Tibial nerve (tissue), 4 donors: ENCODE results near the gene KRTAP5-11. TPM values are rescaled to one million over a fixed set of nuclear protein-coding genes. Genes with fewer than 3 reads are reported as not detected.

Experiments
- DNase-seq, 2 donors: peaks; one replicate each; pipeline ENCODE4 v3.0.0-alpha.2; 2019; ENCODE audit warnings: low spot score in 2 of 2
- H3K27ac ChIP-seq, 4 donors: fragments of 200-600 bp; sonication (generic) in 3 of 4; one replicate each; pipeline ENCODE4 v1.5.1; 2017 to 2019; ENCODE audit warnings: mild to moderate bottlenecking in 1 of 4
- H3K27me3 ChIP-seq, 2 donors: fragments of 200-600 bp; sonication (generic) in 1 of 2; one replicate each; pipeline versions ENCODE4 v1.5.1 to v1.6.0; 2017 to 2019
- H3K36me3 ChIP-seq, 3 donors: fragments of 200-600 bp; sonication (generic); one replicate each; pipeline ENCODE4 v1.5.1; 2018 to 2019
- H3K4me1 ChIP-seq, 4 donors: fragments of 200-600 bp; sonication (generic) in 3 of 4; one replicate each; pipeline ENCODE4 v1.5.1; 2017 to 2019
- H3K4me3 ChIP-seq, 4 donors: fragments of 200-600 bp; sonication (generic) in 3 of 4; one replicate each; pipeline ENCODE4 v1.5.1; 2017 to 2019; ENCODE audit warnings: mild to moderate bottlenecking in 1 of 4, moderate library complexity in 1 of 4
- H3K9me3 ChIP-seq, 4 donors: fragments of 200-600 bp; sonication (generic) in 3 of 4; one replicate each; pipeline ENCODE4 v1.5.1; 2017 to 2019
- CTCF ChIP-seq, 5 experiments: fragments of 200-600 bp in 3 of 5; fragments of 450-650 bp in 2 of 5; sonication (generic) in 3 of 5; IDR thresholded peaks; one replicate each; pipeline ENCODE4 v1.5.1; 2016 to 2019; ENCODE audit warnings: antibody characterized with exemption in 5 of 5, mild to moderate bottlenecking in 3 of 5, moderate library complexity in 2 of 5
- EP300 ChIP-seq, 2 donors: sonication (generic); formaldehyde crosslinking; IDR thresholded peaks; one replicate each; pipeline ENCODE4 v1.6.1; 2017; ENCODE audit warnings: antibody characterized with exemption in 2 of 2, mild to moderate bottlenecking in 1 of 2
- POLR2A ChIP-seq, 2 donors: fragments of 450-650 bp; IDR thresholded peaks; one replicate each; pipeline ENCODE4 v1.6.1; 2017; ENCODE audit warnings: antibody characterized with exemption in 2 of 2, mild to moderate bottlenecking in 2 of 2, moderate library complexity in 2 of 2
- WGBS, 2 donors: methylation state at CpG; one replicate each; pipeline ENCODE4 v1.1.5; 2018; 5-methylcytosine and 5-hydroxymethylcytosine counted together
- total RNA-seq, 4 donors: library from RNA; depleted of rRNA; stranded (reverse); fragments of >200 nt; gene quantifications; one replicate each; pipeline ENCODE4 v1.1.0, GENCODE V29; 2016

Gene KRTAP5-11
- total RNA-seq, 4 donors from 2014 or later, result not detected

DNA sequence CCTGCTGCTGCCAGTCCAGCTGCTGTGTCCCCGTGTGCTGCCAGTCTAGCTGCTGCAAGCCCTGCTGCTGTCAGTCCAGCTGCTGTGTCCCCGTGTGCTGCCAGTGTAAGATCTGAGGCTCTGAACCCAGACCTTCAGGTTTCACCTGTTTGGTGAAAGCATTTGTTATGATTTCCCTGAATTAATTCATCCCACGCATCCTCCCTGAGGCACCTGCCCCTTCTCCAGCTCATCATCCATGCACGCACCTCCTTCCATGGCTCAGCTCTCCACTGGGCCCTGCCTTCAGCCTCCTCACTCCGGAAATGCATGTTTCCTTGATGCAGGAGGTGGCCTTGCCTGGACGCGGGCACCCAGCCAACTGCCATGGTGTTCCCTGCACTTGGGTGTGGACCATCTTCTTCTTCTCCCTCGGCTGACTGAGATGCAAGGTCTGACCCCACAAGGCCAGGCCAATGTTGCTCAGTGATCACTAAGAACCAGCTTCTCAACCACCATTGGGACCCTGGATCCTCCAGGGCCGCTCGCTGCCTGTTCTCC is 16.5 kb downstream of the KRTAP5-11 start:
- no peak overlapping the region for H3K4me3 ChIP-seq
- no peaks in the 10 kb centered on the region for H3K27me3 ChIP-seq
- no peaks in the 10 kb centered on the region for H3K36me3 ChIP-seq
- no peak for DNase-seq
- H3K9me3 ChIP-seq, result peaks cover 0 to under 1% (median 0%) of the 10 kb centered on the region in 4 donors
- TF ChIP-seq POLR2A (IDR thresholded peaks at IDR 0.05) (no peak), CTCF (IDR thresholded peaks at IDR 0.05) (no peak), EP300 (IDR thresholded peaks at IDR 0.05) (no peak)
- H3K4me1 ChIP-seq, result no peaks in the 10 kb centered on the region
- 70 to 81% methylated on average over 9 to 10 of the region's 10 CpGs for WGBS, 2 donors
- H3K27ac ChIP-seq, result no peak overlapping the region

DNA sequence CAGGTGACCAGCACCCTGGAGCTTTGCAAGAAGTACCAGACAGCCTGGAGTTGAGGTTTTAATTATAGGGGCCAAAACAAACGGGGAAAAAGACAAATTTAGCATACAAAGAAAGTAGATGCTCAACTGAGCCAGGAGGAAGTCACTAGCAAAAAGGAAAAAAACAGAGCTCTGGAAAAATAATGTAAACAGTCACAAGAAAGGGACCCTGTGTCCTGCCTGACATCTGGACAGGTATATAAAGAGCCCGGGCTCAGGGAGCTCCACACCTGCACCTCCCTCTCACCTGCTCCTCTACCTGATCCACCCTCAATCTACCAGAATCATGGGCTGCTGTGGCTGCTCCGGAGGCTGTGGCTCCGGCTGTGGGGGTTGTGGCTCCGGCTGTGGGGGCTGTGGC is 17.4 kb downstream of the KRTAP5-11 start, which contains the start of gene KRTAP5-10:
TSS of gene KRTAP5-10 (plus strand) at position 301 of the 400 bp plus-strand sequence. CDS start at position 326, 25 bp downstream.
- TF ChIP-seq EP300 (IDR thresholded peaks at IDR 0.05) (no peak), CTCF (IDR thresholded peaks at IDR 0.05) (no peak), POLR2A (IDR thresholded peaks at IDR 0.05) (no peak)
- no peaks in the 10 kb centered on the region for H3K36me3 ChIP-seq
- no peak within 1 kb of the TSS for H3K4me3 ChIP-seq
- H3K4me1 ChIP-seq, result no peaks in the 10 kb centered on the region
- H3K27me3 ChIP-seq, result no peaks in the 10 kb centered on the region
- no peak within 1 kb of the TSS for H3K27ac ChIP-seq
- WGBS, 2 donors, result 34 to 60% methylated on average over 2 to 4 of the region's 5 CpGs
- no peak for DNase-seq
- H3K9me3 ChIP-seq, result peaks cover 0 to 9% (median 0%) of the 10 kb centered on the region in 4 donors

GRCh38 chr11:71564430-71564829 is 18.2 kb downstream of the KRTAP5-11 start:
- DNase-seq, result no peak
- TF ChIP-seq POLR2A (IDR thresholded peaks at IDR 0.05), result no peak
- TF ChIP-seq CTCF (IDR thresholded peaks at IDR 0.05), result no peak
- TF ChIP-seq EP300 (IDR thresholded peaks at IDR 0.05), result no peak
- no peak overlapping the region for H3K27ac ChIP-seq
- no peaks in the 10 kb centered on the region for H3K4me1 ChIP-seq
- H3K27me3 ChIP-seq, result no peaks in the 10 kb centered on the region
- 76 to 83% methylated on average over 3 to 4 of the region's 4 CpGs for WGBS, 2 donors
- no peaks in the 10 kb centered on the region for H3K36me3 ChIP-seq
- peaks cover 0 to 9% (median 0%) of the 10 kb centered on the region in 4 donors for H3K9me3 ChIP-seq
- no peak overlapping the region for H3K4me3 ChIP-seq

DNA sequence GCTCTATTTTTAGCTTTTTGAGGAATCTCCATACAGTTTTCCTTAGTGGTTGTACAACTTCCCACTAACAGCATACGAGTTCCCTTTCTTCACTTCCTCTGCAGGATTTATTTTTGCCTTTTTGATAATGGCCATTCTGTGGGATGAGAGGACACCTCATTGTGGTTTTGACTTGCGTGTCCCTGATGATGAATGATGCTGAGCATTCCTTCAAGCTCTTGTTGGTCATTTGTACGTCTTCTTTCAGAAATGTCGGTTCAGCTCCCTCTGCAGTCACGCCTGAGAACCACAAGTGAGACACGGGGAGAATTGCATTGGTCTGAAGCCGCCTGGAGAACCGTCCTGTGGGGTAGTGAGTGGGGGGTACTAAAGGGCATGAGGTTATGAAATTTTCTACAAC is 19.3 kb downstream of the KRTAP5-11 start:
- Histone ChIP-seq H3K27ac (no peak overlapping the region), H3K9me3 (peaks cover 0 to 9% (median 0%) of the 10 kb centered on the region in 4 donors), H3K27me3 (no peaks in the 10 kb centered on the region), H3K4me3 (no peak overlapping the region), H3K4me1 (no peaks in the 10 kb centered on the region), H3K36me3 (no peaks in the 10 kb centered on the region)
- 18 to 22% methylated on average over 8 of the region's 8 CpGs for WGBS, 2 donors
- DNase-seq, result no peak
- no peak for TF ChIP-seq POLR2A (IDR thresholded peaks at IDR 0.05)
- no peak for TF ChIP-seq EP300 (IDR thresholded peaks at IDR 0.05)
- TF ChIP-seq CTCF (IDR thresholded peaks at IDR 0.05), result no peak

GRCh38 chr11:71562120-71562519 is 20.6 kb downstream of the KRTAP5-11 start:
- Histone ChIP-seq H3K4me3 (no peak overlapping the region), H3K36me3 (no peaks in the 10 kb centered on the region), H3K9me3 (peaks cover 0 to 9% (median 0%) of the 10 kb centered on the region in 4 donors), H3K4me1 (no peaks in the 10 kb centered on the region), H3K27ac (no peak overlapping the region), H3K27me3 (no peaks in the 10 kb centered on the region)
- TF ChIP-seq POLR2A (IDR thresholded peaks at IDR 0.05) (no peak), CTCF (IDR thresholded peaks at IDR 0.05) (no peak), EP300 (IDR thresholded peaks at IDR 0.05) (no peak)
- no peak for DNase-seq
